Activated gamma-delta T cell treated with Interleukin-2 at 50 U/mL for 16 hours (primary cell): ENCODE data around the gene TMEM245.

Source experiments
- DNase-seq: peaks from one replicate; pipeline ENCODE4 v3.0.0-alpha.2; 2020

TMEM245 gene

DNA sequence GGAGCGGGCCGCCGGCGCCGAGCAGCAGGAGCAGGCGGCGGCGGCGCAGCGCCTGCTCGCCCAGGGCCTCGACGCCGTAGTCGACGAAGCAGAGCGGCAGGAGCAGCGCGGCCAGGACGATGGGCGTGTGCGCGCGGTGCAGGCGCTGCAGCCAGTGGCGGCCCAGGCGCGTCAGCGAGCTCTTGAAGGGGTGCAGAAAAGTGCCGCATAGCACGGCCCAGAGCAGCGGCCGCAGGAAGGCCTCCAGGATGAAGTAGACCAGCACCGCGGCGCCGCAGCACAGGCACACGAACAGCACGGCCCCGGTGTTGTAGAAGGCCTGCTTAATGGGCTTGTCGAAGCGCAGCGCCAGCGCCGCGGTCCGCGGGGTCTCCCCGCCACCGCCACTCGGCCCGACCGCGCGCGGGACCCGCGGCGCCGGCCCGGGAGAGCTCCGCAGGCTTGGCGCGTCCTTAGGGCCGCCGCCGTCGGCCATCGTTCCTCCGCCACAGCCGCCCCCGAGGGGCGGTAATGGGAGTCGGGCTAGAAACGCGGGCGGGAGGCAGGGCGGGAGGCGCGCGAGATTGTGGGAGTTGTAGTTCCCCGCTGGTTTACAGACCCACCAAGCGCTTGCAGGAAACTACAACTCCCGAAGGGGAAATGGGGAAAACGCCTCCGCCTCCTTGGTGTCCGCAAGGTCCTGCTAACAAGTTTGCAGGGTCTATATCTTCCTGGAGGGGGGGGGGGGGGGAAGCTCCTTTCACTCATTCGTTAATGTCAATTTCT is at the start of gene TMEM245:
Gene TMEM245 (minus strand): TSS at position 509 of the 765 bp plus-strand sequence. CDS start 34 bp downstream, at position 475.
- peak; percentile 94 for DNase-seq

DNA sequence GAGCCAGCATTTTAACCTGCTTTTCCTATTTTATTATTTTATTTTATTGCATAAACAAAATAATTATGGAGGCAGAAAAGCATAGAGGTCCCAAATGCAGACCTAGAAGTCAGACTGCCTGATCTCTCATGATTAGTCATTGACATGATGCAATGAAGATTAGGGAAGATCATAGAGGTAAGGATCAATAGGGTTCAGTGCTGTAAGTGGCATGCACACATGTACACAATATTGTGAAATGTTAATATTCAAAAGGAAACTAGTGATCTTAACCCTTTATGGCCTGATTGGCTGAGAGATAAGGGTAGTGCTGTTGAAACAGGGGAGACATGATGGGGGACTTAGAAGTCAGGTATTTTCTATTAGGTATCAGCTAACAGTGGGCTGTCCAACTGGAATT is 48.4 kb upstream of the TMEM245 start:
- no peak for DNase-seq

DNA sequence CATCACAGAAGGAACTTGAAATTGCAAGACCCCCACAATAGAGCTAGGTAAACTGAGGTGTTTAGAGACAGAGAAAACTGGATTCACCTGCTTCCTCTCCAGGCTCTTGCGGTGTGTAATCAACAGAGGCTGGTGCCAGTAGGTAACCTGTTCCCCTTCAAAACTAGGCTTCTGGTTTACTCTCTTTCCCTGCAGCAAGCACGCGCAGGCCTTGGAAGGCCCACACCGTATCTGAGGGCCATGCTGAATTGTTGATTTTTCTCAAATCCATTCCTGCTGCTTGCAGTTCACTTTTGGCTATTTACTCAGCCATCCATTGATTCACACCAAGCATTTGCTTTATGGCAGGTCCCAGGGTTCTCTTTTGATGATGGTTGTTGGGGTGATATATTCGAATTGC is 48.0 kb upstream of the TMEM245 start:
- no peak for DNase-seq

DNA sequence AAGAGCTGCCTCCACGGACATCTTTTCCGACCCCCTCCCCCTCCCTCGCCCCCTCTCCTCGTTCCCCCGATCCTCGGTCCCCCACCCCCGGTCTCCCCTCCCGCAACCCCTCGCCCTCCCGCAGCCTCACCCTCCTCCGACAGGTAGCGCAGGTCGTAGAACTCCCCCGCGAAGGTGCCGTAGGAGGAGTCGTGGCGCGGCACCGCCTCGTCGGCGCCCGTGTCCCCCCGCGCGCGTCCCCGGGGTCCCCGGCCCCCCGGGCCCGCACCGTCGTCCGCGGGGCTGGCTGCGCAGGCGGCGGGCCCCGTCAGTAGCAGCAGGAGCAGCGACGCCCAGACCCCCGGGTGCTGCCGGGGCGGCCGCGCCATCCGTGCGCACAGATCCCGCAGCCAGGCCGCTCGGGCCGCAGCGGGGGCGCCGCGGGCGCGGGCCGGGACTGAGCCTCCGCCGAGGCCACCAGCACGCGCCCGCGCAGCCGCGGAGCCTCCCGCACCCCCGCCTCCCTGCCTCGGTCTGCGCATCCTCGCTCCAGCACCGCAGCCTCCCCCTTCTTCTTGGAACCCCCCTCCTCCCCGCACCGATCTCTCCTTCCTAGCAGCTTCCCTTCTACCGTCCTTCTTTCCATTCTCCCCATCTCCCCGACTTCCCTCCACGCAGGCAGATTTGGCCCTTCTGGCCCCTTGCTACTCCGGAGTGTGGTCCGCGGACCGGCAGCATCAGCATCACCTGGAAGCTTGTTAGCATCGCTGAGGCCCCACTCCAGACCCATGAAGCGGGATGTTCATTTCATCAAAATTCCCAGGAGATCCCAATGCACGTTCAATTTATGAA is 47.2 kb upstream of the TMEM245 start, which contains the start of gene FRRS1L:
Gene FRRS1L (minus strand): TSS at position 479 of the 831 bp plus-strand sequence. CDS start 111 bp downstream, at position 368.
- DNase-seq: no peak

DNA sequence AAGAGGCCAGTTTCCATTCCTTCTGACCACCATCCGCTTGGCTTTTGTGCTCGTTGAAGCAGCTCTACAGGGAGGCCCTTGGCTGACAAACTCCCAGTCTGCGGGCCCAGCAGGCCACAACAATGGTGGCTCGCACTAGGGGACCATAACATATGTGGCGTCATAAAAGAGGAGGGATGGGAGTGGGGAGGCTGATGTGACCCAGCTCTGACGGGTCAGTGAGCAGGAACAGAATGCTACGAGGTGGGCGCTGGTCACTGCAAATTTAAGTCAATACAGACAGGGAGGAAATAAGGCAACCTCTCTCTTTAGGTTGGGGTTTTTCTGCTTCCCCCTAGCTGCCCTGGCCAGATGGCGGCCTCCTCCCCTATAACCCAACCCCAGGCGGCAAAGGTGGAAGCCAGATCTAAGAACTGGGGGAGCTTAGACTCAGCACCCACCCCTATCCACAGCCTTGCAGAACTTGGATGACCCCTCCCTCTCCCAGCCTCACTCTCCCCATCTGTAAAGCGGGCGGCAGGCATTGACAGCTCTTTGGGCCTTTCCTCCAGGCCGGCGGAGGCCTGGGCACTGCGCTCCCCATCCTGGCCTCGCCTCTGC is 46.5 kb upstream of the TMEM245 start:
- no peak for DNase-seq

DNA sequence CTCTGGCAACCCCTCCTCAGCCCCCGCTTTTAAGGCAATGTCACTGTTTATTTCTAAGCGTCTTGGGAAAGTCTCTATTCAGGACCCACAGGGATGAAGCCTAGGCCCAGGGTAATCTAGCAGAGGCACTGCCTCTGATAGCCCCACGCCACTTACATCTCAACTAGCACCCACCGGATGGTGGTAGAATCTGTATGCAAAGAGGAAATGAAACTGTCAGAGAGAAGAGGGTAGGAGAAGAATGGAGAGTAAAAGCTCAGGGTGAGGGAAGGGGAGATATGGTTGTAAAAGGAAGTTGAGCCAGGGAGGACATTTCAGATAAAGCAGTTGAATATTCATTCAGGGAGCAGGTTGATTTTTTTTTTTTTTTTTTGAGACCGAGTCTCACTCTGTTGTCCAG is 44.3 kb upstream of the TMEM245 start:
- no peak for DNase-seq

DNA sequence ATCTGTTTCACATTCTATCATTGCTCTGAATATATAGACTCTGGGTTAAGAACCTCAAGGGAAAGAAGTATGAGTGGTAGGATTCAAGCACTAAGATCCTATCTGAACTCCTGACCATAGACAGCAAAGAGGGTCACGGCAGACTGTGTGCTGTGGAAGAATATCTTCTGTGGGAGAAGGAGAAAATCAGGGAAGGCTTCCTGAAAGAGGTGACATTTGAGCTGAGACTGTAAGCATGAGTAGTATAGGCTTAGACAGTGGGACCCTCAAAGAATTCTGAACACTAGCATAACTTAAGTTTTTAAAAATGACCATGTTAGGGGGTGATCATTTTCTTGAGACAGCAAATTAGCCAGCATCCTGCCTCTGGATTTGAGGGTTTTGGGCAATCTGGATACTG is 43.4 kb upstream of the TMEM245 start:
- DNase-seq: no peak

DNA sequence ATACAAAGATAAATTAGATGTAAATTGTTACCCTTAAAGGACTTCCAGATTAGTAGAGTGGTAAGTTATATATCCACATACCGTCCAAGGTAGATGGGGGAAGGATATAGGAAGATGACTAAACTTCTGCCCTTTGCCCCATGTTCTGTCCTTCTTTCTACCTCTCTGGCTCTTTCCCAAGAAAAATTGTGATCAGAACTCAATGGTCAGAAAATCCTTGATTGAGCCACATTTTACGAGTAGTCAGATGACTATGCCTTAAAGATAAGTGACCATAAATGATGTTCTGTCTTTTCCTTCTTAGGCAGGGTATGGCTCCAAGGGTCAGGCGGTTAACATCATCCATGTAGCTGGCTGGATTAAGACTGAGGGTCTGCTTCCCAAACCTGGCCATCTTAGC is 42.9 kb upstream of the TMEM245 start:
- DNase-seq: no peak

DNA sequence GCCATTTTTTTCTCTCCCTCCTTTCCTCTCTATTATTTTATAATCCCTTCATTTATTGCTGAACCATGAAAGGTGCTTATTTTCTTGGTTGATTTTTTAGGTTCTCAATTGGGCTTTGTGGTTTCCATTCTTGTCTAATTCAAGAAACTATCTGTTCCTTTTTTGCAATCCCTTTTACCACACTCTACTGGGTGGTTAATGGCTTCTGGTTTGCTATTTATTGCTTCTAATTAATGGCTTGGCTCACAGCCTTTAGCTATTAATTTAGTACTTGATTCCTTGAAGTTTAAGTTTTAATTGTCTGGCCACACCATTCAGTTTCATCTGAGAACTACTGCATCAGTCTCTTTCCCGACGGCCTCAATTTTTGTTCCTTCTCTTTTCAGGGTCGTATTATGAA is 41.7 kb upstream of the TMEM245 start:
- no peak for DNase-seq

DNA sequence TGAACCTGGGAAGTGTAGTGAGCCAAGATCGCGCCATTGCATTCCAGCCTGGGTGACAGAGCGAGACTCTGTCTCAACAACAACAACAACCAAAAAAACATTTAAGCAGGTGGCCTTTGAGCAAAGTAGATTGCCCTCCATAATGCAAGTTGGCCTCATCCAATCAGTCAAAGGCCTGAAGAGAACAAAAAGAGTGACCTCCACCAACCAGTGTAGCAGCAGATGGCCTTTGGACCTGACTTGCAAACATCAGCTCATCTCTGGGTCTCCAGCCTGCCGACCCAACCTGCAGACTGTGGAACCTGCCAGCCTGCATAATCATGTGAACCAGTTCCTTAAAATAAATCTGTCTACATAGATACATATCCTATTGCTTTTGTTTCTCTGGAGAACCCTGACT is 39.8 kb upstream of the TMEM245 start:
- no peak for DNase-seq

DNA sequence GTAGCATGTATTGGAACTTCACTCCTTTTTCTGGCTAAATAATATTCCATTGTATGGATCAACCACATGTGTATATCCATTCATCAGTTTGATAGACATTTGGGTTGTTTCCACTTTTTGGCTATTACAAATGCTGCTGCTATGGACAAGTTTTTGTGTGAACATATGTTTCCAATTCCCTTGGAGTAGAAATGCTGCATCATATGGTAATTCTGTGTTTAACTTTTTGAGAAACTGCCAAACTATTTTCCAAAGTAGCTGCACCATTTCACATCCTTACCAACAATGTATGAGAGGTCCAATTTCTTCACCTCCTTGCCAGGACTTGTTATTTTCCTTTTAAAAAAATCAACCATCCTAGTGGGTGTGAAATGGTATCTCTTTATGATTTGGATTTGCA is 38.9 kb upstream of the TMEM245 start:
- DNase-seq: no peak

DNA sequence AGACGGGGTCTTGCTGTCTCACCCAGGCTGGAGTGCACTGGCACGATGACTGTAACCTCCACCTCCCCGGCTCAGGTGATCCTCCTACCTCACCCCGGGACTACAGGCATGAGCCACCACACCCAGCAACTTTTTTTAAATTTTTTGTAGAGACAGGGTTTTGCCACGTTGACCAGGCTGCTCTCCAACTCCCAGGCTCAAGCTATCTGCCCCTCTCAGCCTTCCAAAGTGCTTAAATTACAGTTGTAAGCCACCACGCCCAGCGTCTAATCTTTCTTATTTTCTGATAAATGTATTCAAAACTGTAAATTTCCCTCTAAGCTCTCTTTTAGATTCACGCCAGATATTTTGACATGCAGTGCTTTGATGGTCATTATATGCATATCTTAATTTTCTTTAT is 37.0 kb upstream of the TMEM245 start:
- DNase-seq: no peak

DNA sequence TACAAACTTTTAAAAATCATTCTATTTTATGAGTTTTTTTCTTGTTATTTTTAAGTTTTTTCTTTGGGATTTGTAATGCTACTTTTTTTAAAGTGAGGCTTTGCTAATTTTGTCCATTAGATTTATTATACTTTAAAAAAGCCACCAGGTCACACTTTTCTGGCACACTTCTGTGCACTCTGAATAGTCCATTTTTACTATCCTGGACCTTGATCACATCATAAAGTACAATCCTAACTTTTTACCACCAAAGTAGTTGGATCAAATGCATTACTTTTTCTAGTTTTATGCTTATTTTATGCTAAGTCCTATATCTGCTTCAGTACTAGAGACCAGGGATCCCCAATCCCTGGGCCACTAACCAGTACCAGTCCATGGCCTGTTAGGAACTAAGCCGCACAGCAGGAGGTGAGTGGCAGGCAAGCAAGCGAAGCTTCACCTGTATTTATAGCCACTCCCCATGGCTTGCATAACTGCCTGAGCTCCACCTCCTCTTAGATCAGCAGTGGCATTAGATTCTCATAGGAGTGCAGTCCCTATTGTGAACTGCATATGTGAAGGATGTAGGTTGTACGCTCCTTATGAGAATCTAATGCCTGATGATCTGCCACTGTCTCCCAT is 31.3 kb upstream of the TMEM245 start:
- no peak for DNase-seq

DNA sequence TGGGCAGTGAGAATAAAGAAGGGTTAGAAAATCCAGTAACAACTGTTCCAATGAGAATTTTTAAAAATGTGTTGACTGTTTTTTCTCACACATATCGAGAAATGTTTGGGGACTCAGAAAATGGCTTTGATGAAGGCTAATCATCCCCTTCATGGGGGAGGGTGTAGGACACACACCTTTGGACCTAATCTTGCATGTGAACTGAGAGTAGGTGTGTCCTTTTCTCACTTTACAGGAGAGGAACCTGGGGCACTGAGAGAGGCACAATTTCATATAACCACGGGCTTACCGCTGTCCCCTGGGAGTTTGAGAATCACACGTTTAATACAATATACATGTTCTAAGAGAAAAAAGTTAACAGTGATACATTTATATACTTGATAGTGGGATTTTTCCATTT is 30.0 kb upstream of the TMEM245 start:
- no peak for DNase-seq

DNA sequence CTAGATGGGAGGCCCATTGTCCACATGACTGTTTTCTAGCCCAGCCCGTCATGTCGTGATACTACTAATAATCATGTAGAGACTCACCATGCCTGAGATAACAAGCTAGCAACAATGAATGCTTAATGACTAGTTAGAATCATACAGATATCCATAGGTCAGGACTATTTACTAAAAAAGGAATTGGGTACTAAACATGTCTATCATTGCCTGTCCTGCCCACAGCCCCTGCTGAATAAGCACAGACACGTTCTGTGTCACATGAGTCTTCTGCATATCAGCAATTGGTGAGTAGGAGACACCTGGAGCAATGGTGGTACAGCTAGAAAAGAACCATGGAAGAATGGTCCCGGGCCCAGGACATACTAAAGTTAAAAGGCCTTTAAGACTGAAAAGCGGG is 29.3 kb upstream of the TMEM245 start:
- DNase-seq: no peak

DNA sequence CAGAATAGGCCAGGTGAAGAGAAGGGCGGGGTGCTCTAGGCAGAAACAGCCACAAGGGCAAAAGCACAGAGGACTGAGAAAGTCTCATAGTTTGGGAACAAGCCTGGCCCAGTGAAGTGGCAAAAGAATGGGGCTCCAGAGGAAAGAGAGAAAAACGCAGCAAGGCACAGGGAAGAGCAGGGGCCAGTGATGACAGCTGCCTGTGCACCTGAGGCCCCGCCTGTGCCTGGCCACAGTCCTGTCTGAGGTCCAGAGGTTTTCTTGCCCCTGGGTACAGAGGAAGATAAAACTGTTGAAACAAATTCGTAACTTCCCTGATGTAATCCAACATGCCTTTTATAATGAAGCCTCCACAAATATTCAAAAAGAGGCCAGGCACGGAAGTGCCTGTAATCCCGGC is 25.3 kb upstream of the TMEM245 start:
- no peak for DNase-seq

DNA sequence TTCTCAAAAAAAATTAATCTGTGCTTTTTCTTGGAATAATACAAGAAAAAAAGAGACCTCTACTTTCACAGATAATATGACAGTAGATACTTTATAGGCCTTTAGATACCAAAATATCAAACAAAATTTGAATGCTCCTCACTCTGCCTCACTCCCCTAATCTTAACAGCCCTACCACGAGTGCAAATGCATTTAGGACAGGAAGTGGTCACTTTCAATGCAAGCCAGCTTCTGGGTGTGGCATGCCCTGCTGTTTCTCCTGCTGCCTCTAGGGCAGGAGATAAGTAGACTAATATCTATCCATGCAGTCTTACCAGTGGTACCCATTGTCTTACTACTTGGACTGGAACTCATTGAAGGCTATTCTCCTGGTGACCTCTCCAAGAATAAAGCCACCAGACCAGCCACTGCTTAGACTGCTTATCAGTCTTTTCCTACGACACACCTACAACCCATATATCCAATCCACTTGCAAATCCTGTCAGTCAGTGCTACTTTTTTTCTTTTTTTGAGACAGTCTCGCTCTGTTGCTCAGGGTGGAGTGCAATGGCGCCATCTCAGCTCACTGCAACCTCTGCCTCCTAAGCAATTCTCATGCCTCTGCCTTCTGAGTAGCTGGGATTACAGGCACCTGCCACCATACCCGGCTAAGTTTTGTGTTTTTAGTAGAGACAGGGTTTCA is 24.3 kb upstream of the TMEM245 start:
- DNase-seq: no peak

DNA sequence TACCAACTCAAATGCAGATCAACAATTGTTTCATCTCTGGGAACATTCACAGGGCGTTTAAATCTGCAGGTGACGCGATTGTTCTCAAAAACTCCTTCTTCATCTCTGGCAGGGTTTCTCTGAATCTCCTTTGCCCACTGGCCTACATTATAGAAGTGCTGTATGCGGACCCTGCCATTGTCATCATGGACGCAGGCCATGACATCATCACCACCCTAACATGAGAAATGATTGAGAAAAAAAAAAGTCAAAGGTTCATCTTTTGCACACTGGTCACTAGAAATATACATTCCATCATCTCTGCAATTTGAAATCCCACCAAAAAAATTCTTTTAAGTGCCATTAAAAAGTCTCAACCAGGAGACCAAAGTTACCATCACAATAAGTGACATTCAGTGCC is 21.6 kb upstream of the TMEM245 start:
- DNase-seq: no peak

DNA sequence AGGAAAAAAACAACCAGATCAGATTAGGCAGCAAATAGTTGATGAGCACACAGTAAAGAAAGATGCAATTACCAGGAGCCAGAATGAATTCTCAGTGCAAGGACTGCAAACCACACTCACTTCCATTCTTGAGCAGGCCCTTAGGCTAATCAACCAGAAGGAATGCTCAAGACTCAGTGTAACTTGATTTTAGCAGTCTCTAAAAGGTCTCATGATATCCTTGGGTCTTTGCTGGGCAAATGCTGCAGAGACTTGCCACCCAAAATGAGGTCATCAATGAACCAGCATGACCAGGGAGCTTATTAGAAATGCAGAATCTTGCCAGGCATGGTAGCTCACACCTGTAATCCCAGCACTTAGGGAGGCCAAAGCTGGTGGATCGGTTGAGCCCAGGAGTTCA is 20.1 kb upstream of the TMEM245 start:
- DNase-seq: no peak

DNA sequence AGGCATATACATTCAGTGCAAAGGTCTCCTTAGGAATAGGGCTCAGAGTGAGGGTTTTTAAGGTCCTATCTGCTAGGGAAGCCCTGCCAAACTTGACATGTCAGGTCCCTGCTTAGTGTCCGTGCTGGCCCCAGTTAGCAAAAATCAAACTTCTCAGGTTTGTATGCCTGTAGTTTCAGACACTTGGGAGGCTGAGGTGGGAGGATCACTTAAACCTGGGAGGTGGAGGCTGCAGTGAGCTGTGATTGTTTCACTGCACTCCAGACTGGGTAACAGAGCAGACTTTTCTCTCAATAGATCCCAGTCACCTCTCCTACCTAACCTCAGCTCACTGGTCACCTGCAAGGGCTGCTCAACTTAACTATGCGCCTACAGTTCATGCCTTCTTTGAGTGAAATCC is 18.7 kb upstream of the TMEM245 start:
- DNase-seq: no peak

DNA sequence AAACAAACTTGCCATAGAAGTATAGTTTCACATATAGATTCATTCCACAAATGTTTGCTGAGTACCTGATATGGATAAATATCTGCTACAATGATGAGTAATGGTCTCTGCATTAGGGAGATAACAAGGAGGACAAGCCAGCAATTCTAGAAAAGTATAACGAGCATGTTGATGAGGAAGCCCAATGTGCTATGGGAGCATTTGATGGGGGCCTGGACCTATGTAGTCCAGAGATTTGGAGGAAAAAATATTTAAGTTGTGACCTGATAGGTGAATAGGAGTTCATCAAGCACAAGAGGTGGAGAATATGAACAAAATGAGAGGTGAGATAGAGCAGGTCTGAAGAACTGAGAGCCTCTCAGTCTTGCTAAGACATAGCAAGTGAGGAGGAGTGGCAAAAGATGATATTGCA is 14.4 kb upstream of the TMEM245 start:
- no peak for DNase-seq

DNA sequence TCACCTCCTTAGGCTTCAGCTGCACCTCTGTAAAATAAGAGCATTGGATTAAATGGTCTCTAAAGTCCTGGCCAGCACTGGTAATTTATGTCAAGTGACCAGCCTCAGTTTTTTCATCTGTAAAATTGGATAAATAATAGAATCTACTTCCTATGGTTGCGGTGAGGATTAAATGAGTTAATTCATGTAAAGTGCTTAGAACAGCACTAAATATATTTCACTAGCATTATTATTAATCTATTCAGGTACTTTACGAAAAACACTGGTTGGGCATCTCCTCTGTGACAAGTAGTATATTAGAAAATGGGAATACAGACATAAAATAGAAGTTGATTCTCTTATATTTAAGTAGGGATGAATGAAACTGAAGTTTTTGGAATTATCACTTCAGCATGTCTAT is 13.8 kb upstream of the TMEM245 start:
- no peak for DNase-seq

DNA sequence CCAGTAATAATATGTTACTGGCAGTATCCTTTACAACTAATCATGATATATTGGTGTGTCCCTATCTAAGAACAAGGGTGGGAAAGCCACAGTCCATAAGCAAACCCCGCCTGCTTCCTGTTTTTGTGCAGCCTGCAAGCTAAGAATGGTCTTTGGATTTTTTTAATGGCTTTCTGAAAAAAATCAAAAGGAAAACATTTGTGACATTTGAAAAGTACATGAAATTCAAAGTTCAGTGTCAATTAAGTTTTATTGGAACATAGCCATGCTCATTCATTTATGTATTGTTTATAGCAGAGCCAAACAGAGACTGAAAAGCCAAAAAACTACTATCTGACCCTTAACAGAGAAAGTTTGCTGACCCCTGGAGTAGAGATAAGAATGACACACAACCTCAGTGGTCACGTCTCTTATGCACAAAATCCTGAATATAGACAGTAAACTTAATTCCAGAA is 12.8 kb upstream of the TMEM245 start:
- no peak for DNase-seq
